SIG-M5 treated with dmso at 0.1 percent for 504 hours (cell line): ENCODE data around the gene KCTD3.

Source experiments
- DNase-seq: peaks from one replicate; lab custom pipeline; 2025; ENCODE audit not compliant: unreplicated experiment; lab: John Stamatoyannopoulos, UW

Gene KCTD3

GRCh38 chr1:215603319-215603718 is 36.2 kb downstream of the KCTD3 start:
- DNase-seq, result no peak

DNA sequence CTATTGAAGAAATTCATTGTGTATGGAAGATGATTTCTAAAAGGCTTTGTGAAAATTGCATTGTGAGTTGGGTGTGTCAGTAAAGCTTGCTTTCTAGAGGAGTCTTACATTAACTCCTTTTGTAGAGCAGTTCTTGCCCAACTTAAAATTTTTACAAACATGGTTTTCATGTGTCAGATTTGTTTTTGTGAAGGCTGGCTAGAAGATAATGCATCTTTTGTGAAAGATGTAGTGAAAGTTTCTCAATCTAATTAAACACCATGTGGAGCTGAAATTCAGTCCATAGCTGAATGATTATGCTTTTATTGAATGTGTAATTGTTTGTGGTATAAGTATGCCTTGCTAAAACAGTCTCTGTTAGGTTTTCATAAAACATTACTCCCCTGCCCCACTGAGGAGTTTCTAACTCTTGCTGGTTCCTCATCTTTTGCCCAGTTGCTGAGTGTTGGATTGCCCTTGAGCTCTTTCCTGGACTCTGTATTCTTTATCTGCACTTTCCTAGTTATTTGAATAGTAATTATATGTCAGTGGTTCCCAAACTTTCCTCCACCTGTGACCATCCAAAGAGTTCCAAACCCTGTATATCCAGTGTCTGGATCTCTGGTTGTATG is 38.0 kb downstream of the KCTD3 start:
- no peak for DNase-seq

GRCh38 chr1:215606036-215606435 is 38.9 kb downstream of the KCTD3 start:
- no peak for DNase-seq

- DNase-seq, result peak; percentile 34
These were observed 39.6 kb downstream of the KCTD3 start for GRCh38 chr1:215606564-215607168.

GRCh38 chr1:215607412-215607811 is 40.3 kb downstream of the KCTD3 start:
- no peak for DNase-seq

- no peak for DNase-seq
These were observed 41.5 kb downstream of the KCTD3 start for GRCh38 chr1:215608646-215609045.

DNA sequence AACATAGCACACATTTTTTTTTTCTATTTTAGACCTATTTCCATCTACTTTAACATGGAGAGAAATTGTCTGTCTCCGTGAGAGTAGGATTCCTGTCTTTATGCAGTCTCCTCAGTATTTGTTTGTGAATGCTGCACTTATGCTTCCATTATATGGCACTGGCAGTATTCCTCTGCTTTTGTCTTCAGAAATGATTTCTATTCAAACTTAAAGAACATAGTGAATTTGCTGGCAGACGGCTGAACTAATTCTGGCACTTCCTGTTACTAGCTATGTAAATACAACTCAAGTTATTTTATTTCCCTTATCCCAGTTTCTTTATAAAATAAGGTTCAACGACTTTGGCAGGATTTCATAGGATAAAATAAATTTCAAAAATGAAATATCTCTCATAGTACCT is 45.3 kb downstream of the KCTD3 start:
- no peak for DNase-seq

GRCh38 chr1:215617979-215618378 is 50.9 kb downstream of the KCTD3 start:
- no peak for DNase-seq

GRCh38 chr1:215623162-215623561 is 56.1 kb downstream of the KCTD3 start:
- no peak for DNase-seq

DNA sequence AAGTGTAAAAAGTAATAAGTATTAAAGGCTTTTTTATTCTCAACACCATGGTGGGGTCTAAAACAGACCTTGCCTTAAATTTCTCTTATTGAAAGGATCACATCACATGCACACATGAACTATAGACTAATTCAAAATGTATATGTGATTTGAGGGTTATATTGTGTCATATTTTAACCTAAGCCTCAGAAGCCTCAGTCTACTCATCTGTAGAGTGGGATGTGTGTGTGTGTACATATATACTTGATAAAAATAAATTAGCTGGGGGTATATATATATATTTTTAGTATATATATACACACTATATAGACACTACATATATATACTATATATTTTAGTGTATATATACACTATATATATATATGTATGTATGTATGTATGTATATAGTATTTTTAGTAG is 58.8 kb downstream of the KCTD3 start:
- no peak for DNase-seq

DNA sequence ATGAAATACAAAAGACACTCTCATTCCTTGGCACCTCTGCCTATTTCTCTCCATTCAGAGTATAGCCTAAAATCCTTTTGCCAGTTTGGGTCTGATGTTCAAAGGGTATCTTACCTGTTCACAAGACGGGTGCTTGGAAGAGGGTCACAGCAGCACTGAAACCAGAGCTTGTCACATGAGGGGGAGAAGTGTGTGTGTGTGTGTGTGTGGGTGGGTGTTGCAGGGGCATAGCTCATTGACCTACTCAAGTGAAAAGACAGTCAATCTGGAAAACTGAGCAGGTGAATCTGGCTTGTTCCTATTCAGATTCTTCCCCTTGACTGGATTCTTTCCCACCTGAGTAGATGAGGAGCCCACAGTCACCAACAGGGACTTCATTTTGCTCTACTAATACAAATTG is 63.9 kb downstream of the KCTD3 start:
- no peak for DNase-seq

GRCh38 chr1:215631489-215631888 is 64.4 kb downstream of the KCTD3 start:
- no peak for DNase-seq

DNA sequence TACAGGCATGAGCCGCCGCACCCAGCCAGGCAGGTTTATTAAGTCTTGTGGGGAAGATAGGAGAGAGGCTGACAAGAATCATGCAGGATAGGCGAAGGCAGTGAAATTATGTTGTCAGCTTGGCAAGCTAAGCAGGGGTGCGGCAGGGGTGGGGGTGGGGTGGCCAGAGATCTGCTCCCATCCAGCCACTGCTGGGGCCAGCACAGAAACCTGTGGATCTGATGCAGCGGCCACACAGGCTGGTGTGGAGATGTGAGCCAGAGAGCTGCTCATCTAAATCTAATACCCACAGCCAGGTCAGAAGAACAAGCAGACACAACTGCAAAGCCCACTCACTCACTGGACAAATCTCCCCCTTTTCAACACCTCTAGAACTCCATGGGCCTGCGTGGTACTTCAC is 68.7 kb downstream of the KCTD3 start:
- no peak for DNase-seq

DNA sequence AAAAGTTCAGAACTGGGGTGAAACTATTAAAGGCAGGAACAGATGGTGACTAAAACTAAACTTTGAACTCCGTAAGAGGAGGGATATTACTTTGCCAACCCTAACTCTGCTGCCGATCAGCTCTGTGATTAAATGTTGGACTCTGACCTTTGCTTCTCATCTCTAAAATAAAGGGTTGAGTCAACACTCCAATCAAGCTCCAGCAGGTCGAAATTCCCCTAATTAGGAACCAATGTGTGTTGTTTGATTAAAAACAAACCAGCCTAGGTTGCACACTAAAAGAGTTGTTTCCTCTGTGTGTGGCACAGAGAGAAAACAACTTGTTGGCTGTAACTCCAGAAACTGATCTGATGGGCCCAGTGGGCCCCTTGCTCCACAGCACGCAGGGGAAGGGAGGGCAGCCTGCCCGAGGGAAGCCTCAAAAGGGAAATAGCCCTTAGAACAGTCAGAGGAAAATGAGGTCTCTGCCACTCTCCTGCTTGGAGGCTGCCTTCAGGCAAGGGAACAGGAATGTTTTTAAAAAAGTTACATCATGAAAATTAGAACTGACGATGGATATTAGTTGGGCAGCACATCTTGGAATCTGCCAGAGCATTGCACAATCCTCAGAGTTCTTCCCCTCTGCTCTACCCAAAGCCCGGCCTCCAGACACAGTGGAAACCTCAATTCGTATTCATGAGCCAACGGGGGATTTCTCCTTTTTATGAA is 69.3 kb downstream of the KCTD3 start:
- no peak for DNase-seq

- DNase-seq, result no peak
These were observed 70.0 kb downstream of the KCTD3 start for GRCh38 chr1:215637041-215637573.

DNA sequence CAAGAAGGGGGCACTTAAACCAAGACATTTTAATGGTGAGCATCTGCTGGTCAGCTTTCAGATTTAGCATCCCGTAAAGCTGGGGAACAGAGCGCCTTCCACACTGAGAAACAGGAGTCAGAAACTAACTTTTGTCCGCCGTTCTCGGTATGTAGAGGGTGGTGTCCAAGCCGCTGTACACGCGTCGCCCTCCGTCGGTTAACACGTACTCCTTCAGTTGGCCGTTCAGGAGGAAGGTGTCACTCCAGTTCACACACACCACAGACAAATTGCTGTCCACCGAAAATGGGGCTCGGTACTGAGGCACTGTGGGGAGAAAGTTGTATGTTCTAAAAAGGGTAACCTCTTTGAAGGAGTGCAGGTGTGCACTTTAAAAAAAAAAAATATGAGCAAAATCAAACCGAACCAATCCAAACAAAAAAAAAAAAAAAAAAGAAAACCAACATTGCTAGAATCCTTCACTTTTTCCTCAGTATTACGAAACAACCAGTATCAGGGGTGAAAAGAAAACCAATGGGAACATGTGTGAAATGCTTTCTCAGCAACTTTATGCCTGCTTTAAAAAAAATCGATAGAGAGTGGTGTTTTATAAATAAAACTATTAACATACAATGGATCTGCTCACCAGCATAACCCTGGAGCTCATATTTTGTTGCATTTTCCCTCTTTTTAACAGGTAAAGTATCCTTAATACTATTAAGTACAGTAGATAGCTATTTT is 73.5 kb downstream of the KCTD3 start:
- no peak for DNase-seq

GRCh38 chr1:215643592-215644321 is 76.7 kb downstream of the KCTD3 start:
- no peak for DNase-seq

DNA sequence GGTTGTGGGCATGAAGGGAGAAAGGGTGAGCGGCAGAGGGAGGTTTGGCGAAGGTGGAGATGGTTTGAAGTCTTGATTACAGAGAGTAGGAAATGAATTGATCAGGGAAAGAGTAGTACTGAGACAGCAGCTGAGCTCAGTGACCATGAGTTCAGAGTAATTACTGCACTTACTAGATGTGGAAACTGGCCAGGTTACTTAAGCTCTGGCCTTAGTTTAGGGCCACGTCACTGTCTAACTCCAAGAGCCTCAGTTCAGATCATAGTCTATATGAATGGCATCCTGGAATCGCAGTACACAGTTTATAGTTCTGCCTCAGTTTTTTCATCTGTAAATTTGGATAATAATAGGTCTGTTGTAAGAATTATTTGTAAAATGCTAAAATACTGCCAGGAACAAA is 78.1 kb downstream of the KCTD3 start:
- no peak for DNase-seq

DNA sequence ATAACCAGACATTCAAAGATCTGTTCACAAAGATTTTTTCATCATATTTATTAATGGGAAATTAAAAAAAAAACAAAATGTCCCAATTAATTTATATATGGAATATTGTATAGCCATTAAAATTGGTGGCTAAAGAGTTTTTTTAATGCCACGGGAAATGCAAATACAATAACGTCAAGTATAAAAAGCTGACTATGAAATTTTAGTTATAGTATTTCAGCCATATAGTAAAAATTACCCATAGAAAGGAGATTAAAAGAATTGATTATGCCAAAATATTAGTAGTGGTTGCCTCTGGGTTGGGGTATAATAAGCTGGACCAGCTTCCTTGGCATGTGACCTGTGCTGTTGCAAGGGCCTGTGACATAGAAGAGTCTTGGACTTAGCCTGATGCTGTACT is 78.8 kb downstream of the KCTD3 start:
- DNase-seq, result no peak

DNA sequence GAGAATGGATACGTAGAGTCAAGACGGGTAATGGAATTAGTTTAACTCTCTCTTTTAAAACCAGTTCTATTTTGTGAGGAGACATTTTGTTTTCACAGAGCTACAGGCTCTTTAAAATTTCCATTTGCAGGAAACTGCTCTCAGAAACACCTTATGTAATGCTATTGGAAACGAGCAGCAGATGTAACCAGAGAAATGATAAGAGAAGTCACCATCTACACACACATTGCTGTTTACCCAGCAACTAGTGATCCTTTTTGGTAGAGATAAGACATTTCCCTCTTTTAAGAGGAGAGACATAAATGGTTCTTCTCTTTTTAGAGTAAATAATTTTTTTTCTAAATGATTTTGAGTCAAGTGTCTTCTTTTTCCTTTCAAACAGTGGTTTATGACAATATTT is 80.6 kb downstream of the KCTD3 start:
- no peak for DNase-seq

DNA sequence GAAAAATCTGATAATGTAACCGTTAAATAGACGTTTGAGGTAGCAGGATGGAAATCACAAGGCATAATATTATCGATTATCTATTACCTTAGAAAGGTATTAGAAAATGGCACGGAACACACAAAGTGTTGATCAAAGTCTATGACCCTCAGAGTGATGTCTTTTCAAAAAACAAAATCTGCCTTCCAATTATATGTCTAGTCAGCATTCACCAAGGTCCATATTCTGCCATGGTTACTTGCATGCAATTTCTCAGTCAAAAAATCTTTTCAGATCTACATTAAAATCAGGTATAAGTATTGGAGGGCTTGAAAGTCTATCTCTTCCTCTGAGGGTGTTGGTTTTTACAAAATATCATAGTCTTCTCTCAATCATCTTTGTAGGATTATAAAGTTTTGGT is 81.9 kb downstream of the KCTD3 start:
- no peak for DNase-seq
